OCI-LY7 (cell line): ENCODE results near the gene THRB.

Source experiments
- EZH2phosphoT487 ChIP-seq: fragments of 200-600 bp; sonication (generic); IDR thresholded peaks from 2 replicates; pipeline ENCODE4 v1.6.1; 2018; ENCODE audit warnings: low read depth, borderline replicate concordance, mild to moderate bottlenecking, mixed run types, antibody characterized with exemption, low read length, moderate library complexity, mixed read lengths
- TF ChIP-seq, protein P1 (sequence below): fragments of 200-600 bp; sonication (generic); conservative IDR thresholded peaks from 2 replicates; pipeline ENCODE4 v1.5.1; 2014; ENCODE audit warnings: mild to moderate bottlenecking, antibody characterized with exemption, low read length, moderate library complexity, mixed read lengths

DNA sequence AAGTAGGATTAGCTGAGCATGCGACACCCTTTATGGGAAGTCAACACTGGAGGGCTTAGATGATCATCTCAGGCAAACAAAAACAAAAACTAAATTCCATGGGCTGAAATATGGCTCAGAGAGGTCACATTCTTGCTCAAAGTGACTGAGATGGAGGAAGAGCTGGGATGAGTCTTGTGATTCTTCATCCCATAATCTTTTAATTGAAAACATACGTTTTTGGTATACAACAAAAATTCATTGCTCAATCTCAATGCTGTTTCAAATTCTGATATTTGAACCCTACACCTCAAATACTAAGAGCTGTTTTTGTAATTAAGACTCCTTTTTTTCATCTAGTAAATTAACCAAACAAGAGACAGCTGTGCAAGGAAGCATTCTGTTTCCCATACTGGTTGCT lies 292.6 kb downstream of the THRB start:
- TF ChIP-seq, protein P1, sequence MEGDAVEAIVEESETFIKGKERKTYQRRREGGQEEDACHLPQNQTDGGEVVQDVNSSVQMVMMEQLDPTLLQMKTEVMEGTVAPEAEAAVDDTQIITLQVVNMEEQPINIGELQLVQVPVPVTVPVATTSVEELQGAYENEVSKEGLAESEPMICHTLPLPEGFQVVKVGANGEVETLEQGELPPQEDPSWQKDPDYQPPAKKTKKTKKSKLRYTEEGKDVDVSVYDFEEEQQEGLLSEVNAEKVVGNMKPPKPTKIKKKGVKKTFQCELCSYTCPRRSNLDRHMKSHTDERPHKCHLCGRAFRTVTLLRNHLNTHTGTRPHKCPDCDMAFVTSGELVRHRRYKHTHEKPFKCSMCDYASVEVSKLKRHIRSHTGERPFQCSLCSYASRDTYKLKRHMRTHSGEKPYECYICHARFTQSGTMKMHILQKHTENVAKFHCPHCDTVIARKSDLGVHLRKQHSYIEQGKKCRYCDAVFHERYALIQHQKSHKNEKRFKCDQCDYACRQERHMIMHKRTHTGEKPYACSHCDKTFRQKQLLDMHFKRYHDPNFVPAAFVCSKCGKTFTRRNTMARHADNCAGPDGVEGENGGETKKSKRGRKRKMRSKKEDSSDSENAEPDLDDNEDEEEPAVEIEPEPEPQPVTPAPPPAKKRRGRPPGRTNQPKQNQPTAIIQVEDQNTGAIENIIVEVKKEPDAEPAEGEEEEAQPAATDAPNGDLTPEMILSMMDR, result no peak
- TF ChIP-seq EZH2phosphoT487, result no peak
